ENCODE data around the gene SUFU. TPM values are rescaled to one million over a fixed set of nuclear protein-coding genes. Genes with fewer than 3 reads are reported as not detected.
"Not testable (repeated sequence)": the region's sequence is repeated elsewhere in the genome, so short reads cannot be mapped to it uniquely, and the experiment has no call there.

SUFU gene
- total RNA-seq, 1 donor from 2014 or later: 2.9 TPM

DNA sequence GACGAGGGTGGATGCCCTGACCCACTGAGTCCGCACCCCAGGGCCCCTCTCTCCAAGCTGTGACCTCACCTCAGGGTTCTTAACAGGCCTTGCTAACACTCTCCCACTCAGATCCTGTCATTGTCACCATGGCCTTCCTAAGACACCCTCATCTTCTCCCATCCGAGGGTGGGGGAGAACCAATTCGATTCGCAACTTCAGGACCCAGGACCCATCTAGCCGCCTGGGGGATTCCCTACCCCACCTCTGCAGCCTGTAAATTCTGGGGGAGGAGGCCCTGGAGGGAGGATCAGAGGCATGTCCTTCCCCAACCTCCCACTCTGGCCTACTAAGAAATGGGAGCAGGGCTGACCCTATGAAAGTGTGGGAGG, 157.9 kb downstream of the SUFU start:
- no peak for DNase-seq (ENCODE audit: low spot score in 2 of 2)
- no peak for FAIRE-seq

- FAIRE-seq (no peak), DNase-seq (ENCODE audit: low spot score in 2 of 2) (no peak)
These were observed 162.2 kb downstream of the SUFU start for GRCh38 chr10:102665904-102666509.

- not testable (repeated sequence) for FAIRE-seq; DNase-seq (ENCODE audit: low spot score in 2 of 2)
These were observed 163.6 kb downstream of the SUFU start for GRCh38 chr10:102667411-102667810.

DNA sequence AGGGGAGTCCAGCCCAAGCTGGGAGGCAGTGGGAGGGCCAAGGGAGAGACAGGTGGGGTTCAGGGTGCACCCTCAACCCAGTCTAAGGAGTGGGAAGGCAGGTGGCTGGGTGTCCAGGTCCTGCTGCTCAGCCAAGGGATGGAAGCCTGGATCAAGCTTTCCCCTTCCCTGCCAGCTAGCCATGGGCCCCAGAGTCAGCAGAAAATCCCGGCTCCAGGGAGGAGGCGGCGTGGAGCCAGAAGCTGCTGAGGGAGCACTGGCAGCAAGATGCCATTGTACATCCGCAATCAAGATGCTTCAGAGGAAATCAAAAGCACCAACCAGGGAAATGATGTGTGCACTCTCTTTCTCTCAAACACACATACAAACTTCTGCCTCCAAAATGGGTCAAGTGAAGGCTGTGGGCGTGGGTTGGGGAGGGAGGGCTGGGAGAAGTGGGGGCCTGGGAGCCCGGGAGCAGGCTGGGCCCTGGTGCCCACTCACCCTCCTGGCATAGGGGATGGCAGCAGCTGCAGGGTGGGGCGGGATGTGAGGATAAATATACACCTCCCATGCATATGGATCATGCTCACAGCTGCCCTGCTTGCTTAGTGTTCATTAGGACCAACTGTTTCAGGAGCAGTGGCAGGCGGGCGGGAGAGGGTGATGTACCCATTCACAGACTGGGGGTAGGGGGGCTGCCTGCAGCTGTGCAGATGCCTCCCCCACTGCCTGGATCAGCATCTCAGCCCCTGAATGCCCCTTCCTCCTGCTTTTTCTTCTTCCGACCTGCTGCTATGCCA, 164.7 kb downstream of the SUFU start:
- FAIRE-seq: no peak
- no peak for DNase-seq (ENCODE audit: low spot score in 2 of 2)

DNA sequence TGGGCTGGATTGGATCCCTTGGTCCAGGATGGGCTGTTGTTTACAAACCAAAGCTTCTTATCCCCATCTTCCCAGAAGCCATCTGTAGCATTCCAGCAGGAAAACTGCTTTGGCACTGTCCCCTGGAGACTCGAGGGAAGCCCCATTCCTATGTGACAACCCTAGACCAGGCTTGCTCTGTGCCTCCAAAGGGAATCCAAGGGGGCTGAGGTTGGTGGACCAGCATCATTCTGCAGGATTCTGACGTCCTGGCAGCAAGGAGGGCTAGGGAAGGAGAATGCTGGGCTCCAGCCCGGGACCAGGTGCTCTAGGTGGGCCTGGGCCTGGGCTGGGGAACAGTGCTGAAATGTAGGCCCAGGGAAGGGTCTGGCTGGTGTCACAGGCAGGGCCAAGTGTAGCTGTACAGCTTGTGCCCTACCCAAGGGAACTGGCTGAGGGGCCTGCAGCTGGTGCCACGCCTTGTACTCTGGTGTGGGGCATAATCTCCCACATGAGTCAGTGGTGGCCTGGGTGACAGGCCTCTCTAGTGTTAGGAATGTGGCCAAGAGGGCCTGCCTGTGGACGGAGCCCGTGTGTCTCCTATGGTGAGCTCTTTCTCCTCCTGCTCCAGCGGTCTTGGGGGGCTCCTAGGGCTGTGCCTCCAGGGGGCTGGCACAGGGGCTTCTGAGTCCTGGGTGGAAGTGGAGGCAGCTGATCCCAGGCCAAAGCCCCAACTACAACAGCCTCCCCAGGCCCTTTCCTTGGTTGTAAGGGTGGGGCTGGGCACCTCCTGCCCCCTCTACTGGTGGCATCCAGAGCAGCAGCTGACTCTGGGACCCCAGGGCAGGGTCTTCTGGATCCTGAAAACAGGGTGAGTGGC, 165.7 kb downstream of the SUFU start:
- no peak for FAIRE-seq
- no peak for DNase-seq (ENCODE audit: low spot score in 2 of 2)

- no peak for FAIRE-seq
- DNase-seq (ENCODE audit: low spot score in 2 of 2): no peak
These were observed 166.4 kb downstream of the SUFU start for GRCh38 chr10:102670065-102670670.

DNA sequence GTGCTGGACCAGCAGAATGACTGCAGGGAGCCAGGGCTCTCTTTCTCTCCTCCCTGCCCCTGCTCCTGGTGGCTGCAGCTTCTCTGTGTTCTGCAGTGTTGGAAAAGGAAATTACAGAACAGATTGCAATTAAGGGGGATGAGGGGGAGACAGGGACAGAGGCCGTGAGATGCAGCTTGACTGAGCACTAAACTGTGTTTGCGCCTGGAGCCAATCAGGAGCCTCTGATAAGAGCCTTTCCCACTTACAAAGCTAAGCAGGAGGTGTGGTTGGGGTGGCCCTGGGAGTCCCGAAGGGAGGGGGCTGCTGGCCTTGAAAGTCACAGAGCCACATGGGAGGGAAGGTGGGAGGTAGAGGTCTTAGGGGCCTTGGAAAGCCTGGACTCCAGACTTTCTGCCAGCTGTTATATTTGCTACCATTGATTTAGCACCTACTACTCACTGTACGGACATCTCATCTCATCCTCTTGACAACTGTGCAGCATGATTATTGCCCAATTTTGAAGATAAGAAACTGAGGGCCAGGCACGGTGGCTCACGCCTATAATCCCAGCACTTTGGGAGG, 167.2 kb downstream of the SUFU start:
- FAIRE-seq (no peak), DNase-seq (ENCODE audit: low spot score in 2 of 2) (no peak)

GRCh38 chr10:102673236-102673818, 169.6 kb downstream of the SUFU start:
- FAIRE-seq (no peak), DNase-seq (ENCODE audit: low spot score in 2 of 2) (peak in 1 of 2 donors; percentile 3)

DNA sequence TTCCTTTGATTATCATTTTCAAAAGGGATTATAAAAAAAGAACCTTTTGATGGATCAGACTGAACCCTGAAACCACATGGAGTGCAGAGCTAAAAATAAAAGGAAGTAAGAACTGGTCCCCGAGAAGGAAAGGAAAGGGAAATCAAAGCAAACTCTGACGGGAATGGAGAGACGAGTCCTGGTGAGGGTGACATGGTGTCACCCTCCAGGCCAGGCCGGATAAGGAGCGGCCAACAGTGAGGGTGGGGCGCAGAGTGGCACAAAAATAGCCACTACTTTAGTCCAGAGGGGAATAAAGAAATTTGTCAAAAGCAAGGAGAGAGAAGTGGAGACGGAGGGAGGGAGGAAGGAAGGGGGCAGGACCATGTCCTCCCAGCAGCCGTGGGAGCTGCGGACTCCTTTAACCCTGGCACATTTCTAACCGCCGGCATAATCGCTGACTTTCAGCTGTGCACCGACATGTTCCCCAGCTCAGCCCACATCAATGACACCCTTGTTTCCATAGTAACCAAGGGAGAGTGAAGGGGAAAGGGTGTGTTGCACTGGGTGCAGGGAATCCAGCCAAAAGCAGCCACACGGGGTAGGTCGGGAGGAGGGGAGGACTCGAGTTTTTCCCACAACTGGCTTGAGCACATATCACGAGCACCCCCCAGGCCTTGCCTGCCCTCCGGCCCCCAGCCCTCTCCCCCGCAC, 170.2 kb downstream of the SUFU start:
- FAIRE-seq: no peak
- peak in 1 of 2 donors; percentile 76 for DNase-seq (ENCODE audit: low spot score in 2 of 2)

DNA sequence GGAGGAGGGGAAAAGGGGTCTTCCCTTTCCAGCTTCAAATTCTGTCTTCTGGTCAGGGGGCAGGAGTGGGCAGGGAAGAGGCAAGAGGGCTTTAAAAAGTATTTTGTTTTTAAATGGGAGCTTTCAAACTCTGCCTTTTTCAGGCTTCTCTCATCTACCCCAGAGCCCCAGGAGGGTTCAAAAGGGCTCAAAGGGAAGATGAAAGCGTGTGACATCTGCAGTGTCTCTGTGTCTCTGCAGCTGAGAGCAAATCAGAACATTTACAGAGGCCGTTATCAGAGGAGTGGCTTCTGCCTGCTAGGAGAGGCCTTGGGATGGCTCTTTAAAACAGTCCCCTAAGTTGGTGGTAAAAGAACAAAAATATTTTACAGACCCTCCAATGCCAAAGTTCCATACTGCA, 170.8 kb downstream of the SUFU start:
- FAIRE-seq (no peak), DNase-seq (ENCODE audit: low spot score in 2 of 2) (no peak)

GRCh38 chr10:102675011-102675665, 171.4 kb downstream of the SUFU start:
- FAIRE-seq: no peak
- no peak for DNase-seq (ENCODE audit: low spot score in 2 of 2)

DNA sequence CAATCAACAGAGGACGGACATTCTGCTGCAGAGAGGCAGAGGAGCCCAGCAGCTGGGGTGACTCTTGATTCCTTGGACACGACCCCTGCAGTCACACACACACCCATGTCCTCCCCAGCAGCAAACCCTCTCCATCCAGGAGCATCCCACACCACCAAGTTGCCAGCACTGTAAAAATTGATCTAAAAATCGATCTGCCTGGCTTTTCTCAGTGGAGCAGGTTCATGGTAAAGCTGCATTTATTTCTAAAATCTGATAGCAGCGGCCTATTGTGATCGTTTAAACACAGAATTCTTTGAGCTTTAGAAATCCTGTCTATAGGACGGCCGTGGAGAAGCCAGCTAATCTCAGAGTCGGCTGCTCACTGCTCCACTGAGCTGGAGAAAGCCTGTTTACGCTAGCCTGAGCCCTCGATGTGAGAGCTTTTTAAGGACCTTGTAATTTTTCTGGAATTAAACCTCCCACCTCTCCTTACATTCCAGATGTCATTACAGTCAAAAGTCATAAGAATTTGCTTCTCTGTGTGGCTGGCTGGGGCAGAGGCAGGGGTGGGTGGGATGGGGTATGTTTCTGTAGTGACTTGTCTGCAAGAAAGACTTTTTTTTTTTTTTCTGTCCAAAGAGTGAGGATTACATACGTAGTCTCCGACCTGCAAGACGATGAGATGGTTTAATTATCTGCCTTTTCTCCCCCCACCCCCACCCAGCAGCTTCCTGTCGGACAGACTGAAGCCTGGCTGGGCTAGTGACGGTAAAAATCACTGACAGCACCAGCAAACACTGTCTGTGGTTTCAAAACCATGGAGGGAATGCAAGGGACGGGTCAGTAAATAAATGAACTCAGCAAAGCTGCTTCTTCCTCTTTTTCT, 172.1 kb downstream of the SUFU start:
- FAIRE-seq (no peak), DNase-seq (ENCODE audit: low spot score in 2 of 2) (no peak)

DNA sequence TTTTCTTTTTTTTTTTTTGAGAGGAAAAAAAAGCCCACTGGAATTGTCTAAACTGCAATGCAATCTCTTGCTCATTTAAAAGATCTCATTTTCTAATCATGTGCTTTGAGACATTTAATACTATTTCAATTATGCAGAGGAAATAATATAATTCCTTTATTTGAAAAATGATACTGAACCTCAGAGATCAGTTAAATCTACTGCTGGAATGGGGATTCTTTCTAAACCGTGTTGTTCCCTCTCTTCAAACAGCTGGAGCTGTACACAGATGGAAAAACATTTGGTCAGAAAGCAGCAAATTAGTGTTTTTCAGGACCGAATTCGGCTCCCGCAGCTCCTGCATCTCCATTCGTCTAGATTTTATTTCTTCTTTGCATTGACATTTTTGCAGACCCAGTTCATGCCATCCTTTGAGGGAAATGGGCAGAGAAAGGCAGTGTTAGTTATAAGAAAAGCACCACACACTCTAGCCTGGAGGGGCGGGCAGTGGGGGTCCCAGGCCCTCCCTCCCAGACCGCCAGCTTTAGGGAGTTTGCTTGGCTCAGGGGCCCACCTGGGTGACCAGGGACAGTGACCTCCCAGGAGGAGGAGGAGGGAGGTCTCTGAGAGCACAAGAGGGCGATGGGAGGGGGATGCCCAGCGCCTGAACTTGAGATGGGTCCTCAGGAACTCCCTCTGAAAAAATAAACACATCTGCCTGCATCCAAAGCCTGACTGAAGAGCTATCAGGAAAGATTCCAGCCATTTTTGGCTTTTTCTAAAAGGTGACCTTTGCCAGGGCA, 173.0 kb downstream of the SUFU start:
- no peak for FAIRE-seq
- DNase-seq (ENCODE audit: low spot score in 2 of 2): no peak

DNA sequence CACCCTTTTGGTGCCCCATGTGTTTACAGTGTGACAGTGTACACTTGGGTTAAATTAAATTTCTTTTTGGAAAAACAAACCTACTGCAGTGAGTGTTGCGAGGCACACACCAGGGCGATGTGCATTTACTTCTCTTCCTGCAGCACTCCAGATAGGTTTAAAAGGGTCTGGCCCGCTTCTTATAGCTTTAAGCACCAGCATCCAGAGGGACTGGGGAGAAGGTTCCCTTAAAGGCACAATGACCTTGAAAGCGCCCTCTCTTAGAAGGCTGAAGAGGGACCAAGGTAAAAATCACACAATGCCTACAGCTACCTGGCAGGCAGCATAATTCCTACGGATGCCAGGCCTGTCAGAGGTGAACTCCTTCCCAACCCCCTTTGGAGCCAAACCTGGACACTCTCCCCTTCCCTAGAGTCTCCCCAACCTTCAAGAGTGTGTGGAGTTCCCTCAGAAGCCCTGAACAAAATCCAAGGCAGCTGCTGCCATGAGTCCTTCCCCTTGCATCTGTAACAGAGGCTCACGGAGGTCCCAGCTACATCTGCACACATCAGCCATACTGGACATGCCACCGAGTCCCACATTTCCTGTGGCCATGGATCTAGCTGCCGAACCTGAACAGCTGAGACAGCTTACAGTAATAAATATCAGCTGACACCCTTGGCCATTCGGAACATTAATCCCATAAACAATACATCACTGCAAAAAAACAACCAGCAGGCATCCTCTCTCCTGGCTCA, 173.7 kb downstream of the SUFU start:
- no peak for FAIRE-seq

DNA sequence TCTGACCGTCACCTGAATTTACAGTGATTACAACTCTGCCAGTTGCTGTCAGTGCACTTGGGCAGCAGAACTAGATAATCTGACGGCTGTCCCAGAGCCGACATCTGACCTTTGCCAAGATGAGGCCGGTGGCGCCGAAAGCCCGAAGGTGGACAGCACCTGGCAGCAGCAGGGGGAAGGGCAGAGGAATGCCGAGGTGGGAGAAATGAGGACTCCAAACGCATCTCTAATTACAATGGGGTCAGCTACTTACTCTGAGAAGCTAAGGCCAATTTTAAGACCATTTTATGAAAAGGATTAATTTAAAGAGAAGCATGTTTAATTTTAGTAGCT, 174.3 kb downstream of the SUFU start:
- no peak for FAIRE-seq
- DNase-seq (ENCODE audit: low spot score in 2 of 2): no peak

More for the DNA sequence above, 173.7 kb downstream of the SUFU start:
- DNase-seq (ENCODE audit: low spot score in 2 of 2): no peak

GRCh38 chr10:102678842-102679289, 175.1 kb downstream of the SUFU start:
- FAIRE-seq: no peak

DNA sequence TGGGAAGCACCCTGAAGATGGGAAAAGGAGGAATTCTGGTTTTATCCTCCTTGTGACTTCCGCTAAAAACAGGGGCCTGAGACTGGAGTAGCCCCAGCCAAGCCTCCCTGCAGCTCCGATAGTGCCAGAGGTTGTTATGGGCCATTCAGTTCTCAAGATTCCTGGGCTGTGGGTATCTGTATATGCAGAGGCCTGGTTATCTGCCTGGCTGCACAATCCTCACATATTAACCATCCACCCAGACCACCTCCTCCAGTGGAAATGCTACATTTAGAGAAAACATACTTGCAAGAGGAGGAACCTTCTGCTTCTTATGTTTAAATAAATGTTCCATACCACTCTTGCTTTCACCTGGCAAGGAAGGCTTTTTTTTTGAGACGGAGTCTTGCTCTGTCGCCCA, 175.8 kb downstream of the SUFU start:
- FAIRE-seq (no peak), DNase-seq (ENCODE audit: low spot score in 2 of 2) (no peak)

More at GRCh38 chr10:102678842-102679289, 175.1 kb downstream of the SUFU start:
- DNase-seq (ENCODE audit: low spot score in 2 of 2): no peak
